Measurements from ENCODE around the gene CTSD. TPM values are rescaled to one million over a fixed set of nuclear protein-coding genes. Genes with fewer than 3 reads are reported as not detected.

CTSD gene
- total RNA-seq, 1 experiment from 2014 or later: 234 TPM

- Histone ChIP-seq H3K27me3 (peaks cover 5% of the 10 kb centered on the region), H3K9me3 (no peaks in the 10 kb centered on the region), H3K4me3 (no peak overlapping the region), H3K36me3 (peaks cover 2% of the 10 kb centered on the region)
- DNase-seq: no peak
Measured at GRCh38 chr11:1753229-1753928, 10.3 kb downstream of the CTSD start.

- no peaks in the 10 kb centered on the region for H3K9me3 ChIP-seq
- no peak overlapping the region for H3K4me3 ChIP-seq
- DNase-seq: no peak
Measured at GRCh38 chr11:1752907-1753228, 10.9 kb downstream of the CTSD start.

GRCh38 chr11:1751999-1752906, 11.5 kb downstream of the CTSD start:
- Histone ChIP-seq H3K4me3 (no peak overlapping the region), H3K9me3 (no peaks in the 10 kb centered on the region), H3K27me3 (peaks cover 10% of the 10 kb centered on the region), H3K36me3 (peaks cover 2% of the 10 kb centered on the region)
- no peak for DNase-seq

More at GRCh38 chr11:1752907-1753228, 10.9 kb downstream of the CTSD start:
- H3K27me3 ChIP-seq: peaks cover 10% of the 10 kb centered on the region
- H3K36me3 ChIP-seq: peaks cover 2% of the 10 kb centered on the region

GRCh38 chr11:1751531-1751921, 12.2 kb downstream of the CTSD start:
- H3K36me3 ChIP-seq: peaks cover 2% of the 10 kb centered on the region
- no peak for DNase-seq
- peaks cover 10% of the 10 kb centered on the region for H3K27me3 ChIP-seq
- H3K4me3 ChIP-seq: no peak overlapping the region
- no peaks in the 10 kb centered on the region for H3K9me3 ChIP-seq

- Histone ChIP-seq H3K4me3 (no peak overlapping the region), H3K27me3 (peaks cover 10% of the 10 kb centered on the region), H3K9me3 (no peaks in the 10 kb centered on the region), H3K36me3 (peaks cover 2% of the 10 kb centered on the region)
- no peak for DNase-seq
Measured at GRCh38 chr11:1750840-1751530, 12.7 kb downstream of the CTSD start.

- no peak within 1 kb of the TSS for H3K4me3 ChIP-seq
- no peak for DNase-seq
- no peaks in the 10 kb centered on the region for H3K9me3 ChIP-seq
Measured at GRCh38 chr11:1750481-1750839, 13.3 kb downstream of the CTSD start, which contains the start of gene IFITM10. TSS of gene IFITM10 (minus strand) at chr11:1750595. CDS start at chr11:1750442, 153 bp downstream.

GRCh38 chr11:1749395-1750351, 14.1 kb downstream of the CTSD start:
- no peaks in the 10 kb centered on the region; the same call in 1 of the 2 replicates for H3K36me3 ChIP-seq
- no peak for DNase-seq
- H3K9me3 ChIP-seq: no peaks in the 10 kb centered on the region
- no peak overlapping the region; the same call in 1 of the 2 replicates for H3K4me3 ChIP-seq
- H3K27me3 ChIP-seq: peaks cover 10% of the 10 kb centered on the region

More at GRCh38 chr11:1750481-1750839, 13.3 kb downstream of the CTSD start, which contains the start of gene IFITM10:
- Histone ChIP-seq H3K36me3 (peaks cover 2% of the 10 kb centered on the region), H3K27me3 (peaks cover 10% of the 10 kb centered on the region)

- Histone ChIP-seq H3K27me3 (peaks cover 10% of the 10 kb centered on the region), H3K9me3 (no peaks in the 10 kb centered on the region), H3K4me3 (peak overlapping the region; percentile 13; the same call in 1 of the 2 replicates), H3K36me3 (no peaks in the 10 kb centered on the region; the same call in 1 of the 2 replicates)
- peak; percentile 54 for DNase-seq
Measured at GRCh38 chr11:1748636-1749394, 14.9 kb downstream of the CTSD start.

GRCh38 chr11:1747753-1748635, 15.7 kb downstream of the CTSD start:
- H3K4me3 ChIP-seq: no peak overlapping the region; the same call in 1 of the 2 replicates
- DNase-seq: no peak

GRCh38 chr11:1746956-1747752, 16.6 kb downstream of the CTSD start:
- DNase-seq: no peak
- H3K4me3 ChIP-seq: no peak overlapping the region

More at GRCh38 chr11:1747753-1748635, 15.7 kb downstream of the CTSD start:
- Histone ChIP-seq H3K27me3 (peaks cover 10% of the 10 kb centered on the region), H3K36me3 (no peaks in the 10 kb centered on the region; the same call in 1 of the 2 replicates), H3K9me3 (no peaks in the 10 kb centered on the region)

GRCh38 chr11:1746511-1746931, 17.2 kb downstream of the CTSD start:
- DNase-seq: peak; percentile 67
- Histone ChIP-seq H3K4me3 (no peak overlapping the region), H3K9me3 (no peaks in the 10 kb centered on the region), H3K36me3 (no peaks in the 10 kb centered on the region), H3K27me3 (peaks cover 10% of the 10 kb centered on the region)

More at GRCh38 chr11:1746956-1747752, 16.6 kb downstream of the CTSD start:
- no peaks in the 10 kb centered on the region for H3K9me3 ChIP-seq
- no peaks in the 10 kb centered on the region for H3K36me3 ChIP-seq
- peaks cover 10% of the 10 kb centered on the region for H3K27me3 ChIP-seq

- Histone ChIP-seq H3K36me3 (no peaks in the 10 kb centered on the region), H3K9me3 (no peaks in the 10 kb centered on the region), H3K4me3 (no peak overlapping the region), H3K27me3 (peaks cover 10% of the 10 kb centered on the region)
- DNase-seq: no peak
Measured at GRCh38 chr11:1745701-1746320, 17.9 kb downstream of the CTSD start.
